OCI-LY1 (cell line): ENCODE measurements around the gene PLXNA2.

Experiments used
- H2AFZ ChIP-seq: fragments of 200-600 bp; sonication (generic), shearing (Covaris generic); 2 replicates; pipeline ENCODE4 v1.6.0; 2014; ENCODE audit warnings: antibody characterized with exemption, mild to moderate bottlenecking, low read length
- H3F3A ChIP-seq: fragments of 200-600 bp; sonication (generic), shearing (Covaris generic); 2 replicates; pipeline ENCODE4 v1.6.0; 2014; ENCODE audit warnings: mild to moderate bottlenecking, antibody characterized with exemption, low read length, moderate library complexity; ENCODE audit not compliant: insufficient read depth
- H3K27ac ChIP-seq: fragments of 200-600 bp; sonication (generic); 2 replicates; pipeline ENCODE4 v1.5.1; 2014; ENCODE audit warnings: low read length, mixed run types, mild to moderate bottlenecking, low read depth; ENCODE audit not compliant: poor library complexity, severe bottlenecking
- H3K27me3 ChIP-seq: fragments of 200-600 bp; sonication (generic); 2 replicates; pipeline ENCODE4 v1.6.0; 2014; ENCODE audit warnings: antibody characterized with exemption, mild to moderate bottlenecking, low read length, moderate library complexity; ENCODE audit not compliant: insufficient read depth
- H3K36me3 ChIP-seq: fragments of 200-600 bp; sonication (generic); 2 replicates; pipeline ENCODE4 v1.6.1; 2014; ENCODE audit warnings: mild to moderate bottlenecking, antibody characterized with exemption, low read length, moderate library complexity, mixed read lengths; ENCODE audit not compliant: insufficient read depth
- H3K4me1 ChIP-seq: fragments of 200-600 bp; sonication (generic); 2 replicates; pipeline ENCODE4 v1.5.1; 2014; ENCODE audit warnings: mild to moderate bottlenecking, low read length, moderate library complexity; ENCODE audit not compliant: insufficient read depth, severe bottlenecking
- H3K4me2 ChIP-seq: fragments of 200-600 bp; sonication (generic), shearing (Covaris generic); 2 replicates; pipeline ENCODE4 v1.6.1; 2014; ENCODE audit warnings: low read length
- H3K4me3 ChIP-seq: fragments of 200-600 bp; sonication (generic); 2 replicates; pipeline ENCODE4 v1.5.1; 2014; ENCODE audit warnings: low read length, low read depth, mild to moderate bottlenecking, mixed read lengths; ENCODE audit not compliant: poor library complexity, severe bottlenecking
- H3K79me2 ChIP-seq: fragments of 200-600 bp; shearing (Covaris generic); 2 replicates; pipeline ENCODE4 v1.6.1; 2016; ENCODE audit warnings: mixed run types, low read length, mixed read lengths; ENCODE audit not compliant: insufficient read depth
- H3K9ac ChIP-seq: fragments of 200-600 bp; sonication (generic), shearing (Covaris generic); 2 replicates; pipeline ENCODE4 v1.6.1; 2014; ENCODE audit warnings: mild to moderate bottlenecking, low read length, mixed read lengths
- H3K9me2 ChIP-seq: fragments of 200-600 bp; sonication (generic), shearing (Covaris generic); 2 replicates; pipeline ENCODE4 v1.6.1; 2014; ENCODE audit warnings: low read depth, mild to moderate bottlenecking, low read length, mixed read lengths
- H3K9me3 ChIP-seq: fragments of 200-600 bp; shearing (Covaris generic); 2 replicates; pipeline ENCODE4 v1.6.1; 2014; ENCODE audit warnings: low read length, mixed read lengths
- H4K20me1 ChIP-seq: fragments of 200-600 bp; sonication (generic), shearing (Covaris generic); 2 replicates; pipeline ENCODE4 v1.6.0; 2016; ENCODE audit warnings: mild to moderate bottlenecking, low read length; ENCODE audit not compliant: insufficient read depth
- EZH2 ChIP-seq: fragments of 200-600 bp; sonication (generic), shearing (Covaris generic); IDR thresholded peaks from 2 replicates; pipeline ENCODE4 v1.8.0; 2017; ENCODE audit warnings: borderline replicate concordance, mixed run types, mild to moderate bottlenecking, antibody characterized with exemption, low read length, moderate library complexity, mixed read lengths
- TF ChIP-seq, protein P1 (sequence below): fragments of 200-600 bp; sonication (generic), shearing (Covaris generic); IDR thresholded peaks from 2 replicates; pipeline ENCODE4 v1.5.1; 2017; ENCODE audit warnings: mild to moderate bottlenecking, antibody characterized with exemption, low read length, moderate library complexity, mixed read lengths

Gene PLXNA2

GRCh38 chr1:207990876-207991582, 253.2 kb downstream of the PLXNA2 start:
- Histone ChIP-seq H2AFZ (no peak overlapping the region), H3K36me3 (no peaks in the 10 kb centered on the region), H3K4me2 (no peak overlapping the region), H3K4me3 (no peak overlapping the region), H3F3A (no peaks in the 10 kb centered on the region), H3K27me3 (peaks cover 4% of the 10 kb centered on the region; the same call in 1 of the 2 replicates), H3K79me2 (no peaks in the 10 kb centered on the region), H3K9ac (no peak overlapping the region), H3K9me3 (no peaks in the 10 kb centered on the region), H3K9me2 (no peaks in the 10 kb centered on the region), H3K4me1 (no peaks in the 10 kb centered on the region), H3K27ac (no peak overlapping the region), H4K20me1 (no peaks in the 10 kb centered on the region)
- TF ChIP-seq EZH2 = no peak
- TF ChIP-seq, protein P1, sequence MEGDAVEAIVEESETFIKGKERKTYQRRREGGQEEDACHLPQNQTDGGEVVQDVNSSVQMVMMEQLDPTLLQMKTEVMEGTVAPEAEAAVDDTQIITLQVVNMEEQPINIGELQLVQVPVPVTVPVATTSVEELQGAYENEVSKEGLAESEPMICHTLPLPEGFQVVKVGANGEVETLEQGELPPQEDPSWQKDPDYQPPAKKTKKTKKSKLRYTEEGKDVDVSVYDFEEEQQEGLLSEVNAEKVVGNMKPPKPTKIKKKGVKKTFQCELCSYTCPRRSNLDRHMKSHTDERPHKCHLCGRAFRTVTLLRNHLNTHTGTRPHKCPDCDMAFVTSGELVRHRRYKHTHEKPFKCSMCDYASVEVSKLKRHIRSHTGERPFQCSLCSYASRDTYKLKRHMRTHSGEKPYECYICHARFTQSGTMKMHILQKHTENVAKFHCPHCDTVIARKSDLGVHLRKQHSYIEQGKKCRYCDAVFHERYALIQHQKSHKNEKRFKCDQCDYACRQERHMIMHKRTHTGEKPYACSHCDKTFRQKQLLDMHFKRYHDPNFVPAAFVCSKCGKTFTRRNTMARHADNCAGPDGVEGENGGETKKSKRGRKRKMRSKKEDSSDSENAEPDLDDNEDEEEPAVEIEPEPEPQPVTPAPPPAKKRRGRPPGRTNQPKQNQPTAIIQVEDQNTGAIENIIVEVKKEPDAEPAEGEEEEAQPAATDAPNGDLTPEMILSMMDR = no peak

DNA sequence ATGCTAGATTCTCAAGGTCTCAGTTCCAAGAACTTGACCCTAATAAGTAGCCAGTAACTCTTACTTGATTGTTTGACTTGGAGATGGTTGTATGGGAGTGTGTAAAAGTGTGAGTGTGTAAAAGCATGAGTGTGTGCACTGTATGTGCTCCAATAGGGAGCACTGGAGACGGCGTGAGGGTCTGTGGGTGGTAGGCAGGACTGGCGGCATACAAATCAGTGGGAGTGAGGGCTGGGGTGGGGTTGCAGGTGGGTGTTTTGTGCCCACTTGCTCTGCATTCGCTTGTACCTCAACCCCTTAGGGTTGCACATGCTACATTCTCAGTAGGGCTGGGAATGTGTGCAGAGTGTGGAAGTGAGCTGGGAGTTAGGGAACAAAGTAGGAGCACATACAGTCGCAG, 253.7 kb downstream of the PLXNA2 start:
- Histone ChIP-seq H3K9ac (no peak overlapping the region), H3K79me2 (no peaks in the 10 kb centered on the region), H3K4me1 (no peaks in the 10 kb centered on the region), H3K36me3 (no peaks in the 10 kb centered on the region), H3K4me2 (no peak overlapping the region), H4K20me1 (no peaks in the 10 kb centered on the region), H3K27ac (no peak overlapping the region), H3K9me2 (no peaks in the 10 kb centered on the region), H3F3A (no peaks in the 10 kb centered on the region), H3K27me3 (peaks cover 4% of the 10 kb centered on the region; the same call in 1 of the 2 replicates), H3K9me3 (no peaks in the 10 kb centered on the region), H2AFZ (no peak overlapping the region), H3K4me3 (no peak overlapping the region)
- no peak for TF ChIP-seq EZH2
- TF ChIP-seq, protein P1 = no peak

- Histone ChIP-seq H3K27me3 (peaks cover 4% of the 10 kb centered on the region; the same call in 1 of the 2 replicates), H3K9me3 (no peaks in the 10 kb centered on the region), H3K27ac (no peak overlapping the region), H4K20me1 (no peaks in the 10 kb centered on the region), H3K4me1 (no peaks in the 10 kb centered on the region), H3K9ac (no peak overlapping the region), H3F3A (no peaks in the 10 kb centered on the region), H3K9me2 (no peaks in the 10 kb centered on the region), H3K79me2 (no peaks in the 10 kb centered on the region), H2AFZ (no peak overlapping the region), H3K4me2 (no peak overlapping the region), H3K36me3 (no peaks in the 10 kb centered on the region), H3K4me3 (no peak overlapping the region)
- TF ChIP-seq EZH2 = no peak
- TF ChIP-seq, protein P1 = no peak
Measured at GRCh38 chr1:207988326-207989165, 255.6 kb downstream of the PLXNA2 start.
